ENCODE measurements around the gene NOS3.

The NOS3 gene

DNA sequence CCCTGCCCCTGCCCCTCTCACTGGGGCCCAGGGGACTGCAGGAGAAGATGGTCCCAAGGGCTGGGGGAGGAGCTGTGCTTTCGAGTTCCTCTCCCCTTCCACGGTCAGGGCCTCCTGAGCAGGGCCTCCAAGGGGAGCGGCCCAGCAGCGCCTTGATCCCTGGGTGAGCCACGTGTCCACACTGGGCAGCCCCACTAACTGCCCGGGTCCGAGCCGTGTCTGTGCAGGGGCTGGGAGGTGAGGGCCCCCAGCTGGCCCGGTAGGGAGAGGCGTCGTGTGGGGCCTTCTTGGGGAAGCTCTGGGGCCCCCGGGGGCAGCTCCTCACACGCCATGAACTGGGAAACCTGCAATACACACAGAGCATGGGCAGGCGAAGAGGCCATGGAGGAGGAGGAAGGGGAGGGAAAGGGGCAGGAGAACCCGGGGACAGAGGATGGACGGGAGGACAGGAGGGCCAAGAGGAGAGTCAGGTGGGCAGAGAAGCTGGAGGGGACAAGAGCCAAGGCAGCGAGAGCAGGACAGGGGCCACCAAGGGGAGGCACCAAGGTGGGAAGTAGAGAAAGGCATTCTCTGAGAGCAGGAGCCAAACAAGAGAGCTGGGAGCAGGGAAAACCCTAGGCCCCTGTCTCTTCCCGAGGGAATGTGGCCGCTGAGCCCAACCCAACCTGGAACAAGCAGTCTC, 45.5 kb upstream of the NOS3 start:
- no peaks in the 10 kb centered on the region for H3K36me3 ChIP-seq (ENCODE audit: insufficient read depth, low read length)
- H4K20me1 ChIP-seq (ENCODE audit: insufficient read depth, low read length) = peaks cover 4% of the 10 kb centered on the region
- no peak for DNase-seq
- peaks cover 7% of the 10 kb centered on the region for H3K4me1 ChIP-seq (ENCODE audit: insufficient read depth, low read length)
- no peak for ATAC-seq (ENCODE audit: insufficient read depth, low read depth)
- H3K9ac ChIP-seq (ENCODE audit: low read depth, low read length) = no peak overlapping the region
- no peak overlapping the region for H3K4me2 ChIP-seq (ENCODE audit: insufficient read depth, low read length)
- no peak overlapping the region for H2AFZ ChIP-seq (ENCODE audit: low read depth, low read length)
- TF ChIP-seq, protein P1, sequence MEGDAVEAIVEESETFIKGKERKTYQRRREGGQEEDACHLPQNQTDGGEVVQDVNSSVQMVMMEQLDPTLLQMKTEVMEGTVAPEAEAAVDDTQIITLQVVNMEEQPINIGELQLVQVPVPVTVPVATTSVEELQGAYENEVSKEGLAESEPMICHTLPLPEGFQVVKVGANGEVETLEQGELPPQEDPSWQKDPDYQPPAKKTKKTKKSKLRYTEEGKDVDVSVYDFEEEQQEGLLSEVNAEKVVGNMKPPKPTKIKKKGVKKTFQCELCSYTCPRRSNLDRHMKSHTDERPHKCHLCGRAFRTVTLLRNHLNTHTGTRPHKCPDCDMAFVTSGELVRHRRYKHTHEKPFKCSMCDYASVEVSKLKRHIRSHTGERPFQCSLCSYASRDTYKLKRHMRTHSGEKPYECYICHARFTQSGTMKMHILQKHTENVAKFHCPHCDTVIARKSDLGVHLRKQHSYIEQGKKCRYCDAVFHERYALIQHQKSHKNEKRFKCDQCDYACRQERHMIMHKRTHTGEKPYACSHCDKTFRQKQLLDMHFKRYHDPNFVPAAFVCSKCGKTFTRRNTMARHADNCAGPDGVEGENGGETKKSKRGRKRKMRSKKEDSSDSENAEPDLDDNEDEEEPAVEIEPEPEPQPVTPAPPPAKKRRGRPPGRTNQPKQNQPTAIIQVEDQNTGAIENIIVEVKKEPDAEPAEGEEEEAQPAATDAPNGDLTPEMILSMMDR (IDR thresholded peaks at IDR 0.05; ENCODE audit: borderline replicate concordance, extremely low read depth, low read length, poor library complexity, severe bottlenecking) = no peak
- no peak for TF ChIP-seq EZH2 (IDR thresholded peaks at IDR 0.05; ENCODE audit: borderline replicate concordance, low read depth, low read length, severe bottlenecking)
- H3K4me3 ChIP-seq (ENCODE audit: low read depth in 1 of 2, low read length in 2 of 2) = no peak overlapping the region
- no peaks in the 10 kb centered on the region for H3K79me2 ChIP-seq (ENCODE audit: insufficient read depth, low read length)
- H3K27ac ChIP-seq (ENCODE audit: low read length) = no peak overlapping the region
- no peaks in the 10 kb centered on the region for H3K27me3 ChIP-seq (ENCODE audit: insufficient read depth, low read length, poor library complexity)
- no peaks in the 10 kb centered on the region for H3K9me3 ChIP-seq (ENCODE audit: insufficient read depth, low read length, severe bottlenecking)

DNA sequence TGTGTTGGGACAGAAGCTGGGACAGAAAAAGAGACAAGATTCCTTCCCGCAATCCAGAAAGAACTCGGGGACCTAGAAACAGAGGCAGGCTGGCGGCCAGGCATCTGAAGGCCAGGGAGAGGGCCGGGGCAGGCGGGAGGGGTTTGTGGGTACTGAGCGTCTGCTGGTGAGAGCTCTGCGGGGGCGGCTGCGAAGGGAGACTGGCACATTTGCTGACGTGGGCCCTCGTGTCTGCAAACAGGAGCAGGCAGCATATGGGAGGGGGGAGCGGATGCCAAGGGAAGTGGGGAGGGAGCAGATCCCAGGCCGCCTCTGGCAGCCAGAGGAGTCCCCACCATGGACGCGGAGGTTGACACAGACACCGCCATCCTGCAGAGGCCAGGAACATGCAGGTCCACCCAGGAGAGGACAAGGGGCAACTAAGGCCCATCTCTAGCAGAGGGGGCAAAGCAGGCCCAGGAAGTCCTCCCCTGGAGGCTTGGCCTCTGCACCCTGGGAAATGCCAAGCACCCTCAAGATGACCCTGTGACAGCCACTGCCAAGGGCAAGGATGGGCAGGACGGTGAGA, 44.9 kb upstream of the NOS3 start:
- DNase-seq = no peak
- ATAC-seq (ENCODE audit: insufficient read depth, low read depth) = no peak
- no peak overlapping the region for H3K4me3 ChIP-seq (ENCODE audit: low read depth in 1 of 2, low read length in 2 of 2)
- H3K9me3 ChIP-seq (ENCODE audit: insufficient read depth, low read length, severe bottlenecking) = no peaks in the 10 kb centered on the region
- no peak overlapping the region for H3K4me2 ChIP-seq (ENCODE audit: insufficient read depth, low read length)
- no peaks in the 10 kb centered on the region for H3K79me2 ChIP-seq (ENCODE audit: insufficient read depth, low read length)
- peaks cover 7% of the 10 kb centered on the region for H3K4me1 ChIP-seq (ENCODE audit: insufficient read depth, low read length)
- no peak overlapping the region for H3K27ac ChIP-seq (ENCODE audit: low read length)
- TF ChIP-seq, protein P1 (IDR thresholded peaks at IDR 0.05; ENCODE audit: borderline replicate concordance, extremely low read depth, low read length, poor library complexity, severe bottlenecking) = no peak
- no peak for TF ChIP-seq EZH2 (IDR thresholded peaks at IDR 0.05; ENCODE audit: borderline replicate concordance, low read depth, low read length, severe bottlenecking)
- H2AFZ ChIP-seq (ENCODE audit: low read depth, low read length) = no peak overlapping the region
- no peaks in the 10 kb centered on the region for H3K27me3 ChIP-seq (ENCODE audit: insufficient read depth, low read length, poor library complexity)
- peaks cover 4% of the 10 kb centered on the region for H4K20me1 ChIP-seq (ENCODE audit: insufficient read depth, low read length)
- H3K36me3 ChIP-seq (ENCODE audit: insufficient read depth, low read length) = no peaks in the 10 kb centered on the region
- no peak overlapping the region for H3K9ac ChIP-seq (ENCODE audit: low read depth, low read length)

DNA sequence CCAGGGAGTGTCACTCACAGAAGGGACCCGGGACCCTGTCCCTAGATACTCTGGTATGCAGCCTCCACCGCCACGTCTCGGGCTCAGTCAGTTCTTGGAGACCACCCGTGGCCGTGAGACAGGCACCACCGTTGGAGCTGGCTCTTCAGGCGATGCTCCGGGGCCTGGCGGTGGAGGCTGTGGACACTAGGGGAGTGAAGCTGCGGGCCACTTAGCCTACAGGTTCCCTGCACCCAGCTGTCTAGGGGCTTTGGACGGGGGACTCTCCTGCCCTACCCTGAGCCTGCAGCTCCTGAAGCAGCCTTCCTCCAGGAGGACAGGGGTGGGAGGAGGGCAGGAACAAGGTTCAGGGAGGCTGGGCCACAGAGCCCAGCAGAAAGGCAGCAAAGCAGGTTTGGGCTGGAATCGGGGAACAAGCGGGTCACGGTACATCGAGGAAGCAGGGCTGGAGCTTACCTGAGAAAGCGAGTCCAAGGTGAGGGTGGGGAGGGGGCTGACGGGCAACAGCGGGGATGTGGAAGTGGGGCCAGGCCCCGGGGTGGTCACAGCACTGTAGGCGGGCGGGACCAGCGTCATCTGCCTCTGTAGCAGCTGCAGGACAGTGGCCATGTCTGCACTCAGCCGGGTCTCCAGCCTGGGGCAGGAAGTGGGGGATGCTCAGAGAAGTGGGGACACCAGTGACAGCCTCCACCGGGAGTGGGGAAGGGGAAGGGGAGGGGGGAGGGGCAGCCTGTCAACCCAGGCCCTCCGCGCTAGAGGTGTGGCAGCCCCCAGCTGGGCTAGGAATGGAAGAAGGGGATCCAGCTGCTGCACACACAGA, 44.2 kb upstream of the NOS3 start:
- no peak overlapping the region for H3K4me2 ChIP-seq (ENCODE audit: insufficient read depth, low read length)
- no peak overlapping the region for H3K9ac ChIP-seq (ENCODE audit: low read depth, low read length)
- H3K79me2 ChIP-seq (ENCODE audit: insufficient read depth, low read length) = no peaks in the 10 kb centered on the region
- no peak for ATAC-seq (ENCODE audit: insufficient read depth, low read depth)
- no peak overlapping the region for H3K4me3 ChIP-seq (ENCODE audit: low read depth in 1 of 2, low read length in 2 of 2)
- H2AFZ ChIP-seq (ENCODE audit: low read depth, low read length) = no peak overlapping the region
- TF ChIP-seq, protein P1 (IDR thresholded peaks at IDR 0.05; ENCODE audit: borderline replicate concordance, extremely low read depth, low read length, poor library complexity, severe bottlenecking) = no peak
- no peak for TF ChIP-seq EZH2 (IDR thresholded peaks at IDR 0.05; ENCODE audit: borderline replicate concordance, low read depth, low read length, severe bottlenecking)
- H3K36me3 ChIP-seq (ENCODE audit: insufficient read depth, low read length) = no peaks in the 10 kb centered on the region
- no peak overlapping the region for H3K27ac ChIP-seq (ENCODE audit: low read length)
- H3K27me3 ChIP-seq (ENCODE audit: insufficient read depth, low read length, poor library complexity) = no peaks in the 10 kb centered on the region
- no peak for DNase-seq
- H3K9me3 ChIP-seq (ENCODE audit: insufficient read depth, low read length, severe bottlenecking) = no peaks in the 10 kb centered on the region
- H4K20me1 ChIP-seq (ENCODE audit: insufficient read depth, low read length) = no peaks in the 10 kb centered on the region; the same call in 1 of the 2 replicates
- peaks cover 7% of the 10 kb centered on the region for H3K4me1 ChIP-seq (ENCODE audit: insufficient read depth, low read length)

Data from DND-41 (cell line).